Mucosa of descending colon (tissue), 3 donors: Measurements from ENCODE around the gene ARHGEF10L. TPM values are rescaled to one million over a fixed set of nuclear protein-coding genes. Genes with fewer than 3 reads are reported as not detected.
A peak's percentile ranks its signal among the peaks of the same experiment; 100 is the strongest.

Source experiments
- ATAC-seq: fragments of 200-7000 bp; cut with Tn5 transposase; one replicate; pipeline ENCODE4 v1.9.1; 2020; ENCODE audit warnings: mild to moderate bottlenecking, moderate library complexity
- DNase-seq, 3 donors: peaks; one replicate each; pipeline ENCODE4 v3.0.0-alpha.2; 2020
- H3K36me3 ChIP-seq: fragments of 200-600 bp; one replicate; pipeline ENCODE4 v1.8.0; 2021; ENCODE audit warnings: low read depth, mild to moderate bottlenecking
- H3K4me1 ChIP-seq: fragments of 200-600 bp; one replicate; pipeline ENCODE4 v1.8.0; 2021; ENCODE audit warnings: low read depth, mild to moderate bottlenecking
- H3K4me3 ChIP-seq: fragments of 200-600 bp; one replicate; pipeline ENCODE4 v1.8.0; 2021; ENCODE audit warnings: mild to moderate bottlenecking
- H3K9me3 ChIP-seq: fragments of 200-600 bp; one replicate; pipeline ENCODE4 v1.8.0; 2021; ENCODE audit warnings: mild to moderate bottlenecking
- intact Hi-C, 2 donors: fragments of 100-400 bp; cut with DNase I in 1 of 2; cut with micrococcal nuclease in 1 of 2; formaldehyde crosslinking; loops; one replicate each; pipeline versions ENCODE4 v1.11.0 to v1.11.1; 2022; cut with DNase I, micrococcal nuclease
- total RNA-seq, 3 donors: library from RNA; stranded (reverse); fragmentation: NEBNext Ultra II Directional in 2 of 3; extraction: Animal tissue kit (Norgen Biotek cat#: 25700) in 2 of 3; gene quantifications; one replicate each; pipeline versions ENCODE4 v1.2.1 to v1.2.4, GENCODE V29; 2021 to 2023
- TF ChIP-seq, protein P1 (sequence below): fragments of 200-600 bp; IDR thresholded peaks from one replicate; pipeline ENCODE4 v1.8.0; 2022; ENCODE audit warnings: antibody characterized with exemption, mild to moderate bottlenecking
- donor health status: DM: no; HTN: no; CAD: no; lungs with moderate emphysema.
- donor health status: DM: no; HTN: no; CAD: no.
- donor health status: DM: no; HTN: yes; CAD: no.

The ARHGEF10L gene
- total RNA-seq, 3 donors from 2014 or later, result 87.6 to 146 (median 144) TPM

GRCh38 chr1:17510138-17510537 lies 29.4 kb upstream of the ARHGEF10L start:
- TF ChIP-seq, protein P1, sequence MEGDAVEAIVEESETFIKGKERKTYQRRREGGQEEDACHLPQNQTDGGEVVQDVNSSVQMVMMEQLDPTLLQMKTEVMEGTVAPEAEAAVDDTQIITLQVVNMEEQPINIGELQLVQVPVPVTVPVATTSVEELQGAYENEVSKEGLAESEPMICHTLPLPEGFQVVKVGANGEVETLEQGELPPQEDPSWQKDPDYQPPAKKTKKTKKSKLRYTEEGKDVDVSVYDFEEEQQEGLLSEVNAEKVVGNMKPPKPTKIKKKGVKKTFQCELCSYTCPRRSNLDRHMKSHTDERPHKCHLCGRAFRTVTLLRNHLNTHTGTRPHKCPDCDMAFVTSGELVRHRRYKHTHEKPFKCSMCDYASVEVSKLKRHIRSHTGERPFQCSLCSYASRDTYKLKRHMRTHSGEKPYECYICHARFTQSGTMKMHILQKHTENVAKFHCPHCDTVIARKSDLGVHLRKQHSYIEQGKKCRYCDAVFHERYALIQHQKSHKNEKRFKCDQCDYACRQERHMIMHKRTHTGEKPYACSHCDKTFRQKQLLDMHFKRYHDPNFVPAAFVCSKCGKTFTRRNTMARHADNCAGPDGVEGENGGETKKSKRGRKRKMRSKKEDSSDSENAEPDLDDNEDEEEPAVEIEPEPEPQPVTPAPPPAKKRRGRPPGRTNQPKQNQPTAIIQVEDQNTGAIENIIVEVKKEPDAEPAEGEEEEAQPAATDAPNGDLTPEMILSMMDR, result no peak

GRCh38 chr1:17511188-17511587 lies 28.3 kb upstream of the ARHGEF10L start:
- intact Hi-C loops, result no loop called here
- no peak for DNase-seq
- Histone ChIP-seq H3K4me3 (no peak overlapping the region), H3K9me3 (no peaks in the 10 kb centered on the region), H3K4me1 (peaks cover 14% of the 10 kb centered on the region), H3K36me3 (no peaks in the 10 kb centered on the region)
- TF ChIP-seq, protein P1, result no peak
- ATAC-seq, result no peak

More at GRCh38 chr1:17510138-17510537, 29.4 kb upstream of the ARHGEF10L start:
- Histone ChIP-seq H3K36me3 (no peaks in the 10 kb centered on the region), H3K4me3 (no peak overlapping the region), H3K9me3 (no peaks in the 10 kb centered on the region), H3K4me1 (peaks cover 10% of the 10 kb centered on the region)
- intact Hi-C loops, result no loop called here
- DNase-seq (no peak), ATAC-seq (no peak)

DNA sequence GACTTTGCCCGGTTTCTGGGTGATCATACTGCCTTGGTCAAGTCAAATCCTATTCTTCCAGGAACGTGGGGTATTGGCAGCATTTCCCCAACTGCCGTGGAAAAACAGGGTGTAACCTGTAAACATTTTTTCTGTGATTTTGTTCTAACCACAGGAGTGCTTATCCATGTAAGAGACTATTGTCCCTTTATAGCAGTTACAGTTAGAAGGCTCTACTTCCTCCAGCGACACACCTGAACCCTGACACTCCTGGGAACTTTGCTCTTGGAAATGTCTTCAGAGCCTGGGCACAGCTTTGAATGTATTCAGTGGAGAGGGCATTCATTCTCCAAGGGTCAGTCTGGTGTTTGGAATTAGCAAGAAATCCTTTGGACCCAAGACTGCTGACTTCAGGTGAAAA lies 26.4 kb upstream of the ARHGEF10L start:
- intact Hi-C loops, result no loop called here
- peak; percentile 78 for ATAC-seq
- Histone ChIP-seq H3K9me3 (no peaks in the 10 kb centered on the region), H3K36me3 (no peaks in the 10 kb centered on the region), H3K4me1 (peaks cover 31% of the 10 kb centered on the region), H3K4me3 (no peak overlapping the region)
- TF ChIP-seq, protein P1, result no peak
- peak in 1 of 3 donors; percentile 83 for DNase-seq

GRCh38 chr1:17514776-17515175 lies 24.7 kb upstream of the ARHGEF10L start:
- Histone ChIP-seq H3K9me3 (no peaks in the 10 kb centered on the region), H3K4me3 (no peak overlapping the region), H3K4me1 (peaks cover 29% of the 10 kb centered on the region), H3K36me3 (no peaks in the 10 kb centered on the region)
- DNase-seq (no peak), ATAC-seq (no peak)
- TF ChIP-seq, protein P1, result no peak
- intact Hi-C loops, result no loop called here

- no peak overlapping the region for H3K4me3 ChIP-seq
- H3K4me1 ChIP-seq, result peaks cover 31% of the 10 kb centered on the region
- no peak for DNase-seq
- H3K36me3 ChIP-seq, result no peaks in the 10 kb centered on the region
- TF ChIP-seq, protein P1, result no peak
- H3K9me3 ChIP-seq, result no peaks in the 10 kb centered on the region
- intact Hi-C loops, result no loop called here
- no peak for ATAC-seq
Measured at GRCh38 chr1:17515902-17516301, 23.6 kb upstream of the ARHGEF10L start.
